Astrocyte (in vitro differentiated cells and primary cell): Measurements from ENCODE around the gene DSG2.
"Not testable (repeated sequence)": the region's sequence is repeated elsewhere in the genome, so short reads cannot be mapped to it uniquely, and the experiment has no call there.

Experiments
- EZH2 ChIP-seq: IDR thresholded peaks from 2 replicates; pipeline ENCODE4 v1.6.1; 2012; ENCODE audit warnings: mild to moderate bottlenecking, low read length, inconsistent platforms; ENCODE audit not compliant: insufficient read depth
- TF ChIP-seq, protein P1 (sequence below): IDR thresholded peaks from 2 replicates; pipeline ENCODE4 v1.5.1; 2011; ENCODE audit warnings: low read depth, mild to moderate bottlenecking, inconsistent platforms, low read length, moderate library complexity; ENCODE audit not compliant: insufficient read depth

DNA sequence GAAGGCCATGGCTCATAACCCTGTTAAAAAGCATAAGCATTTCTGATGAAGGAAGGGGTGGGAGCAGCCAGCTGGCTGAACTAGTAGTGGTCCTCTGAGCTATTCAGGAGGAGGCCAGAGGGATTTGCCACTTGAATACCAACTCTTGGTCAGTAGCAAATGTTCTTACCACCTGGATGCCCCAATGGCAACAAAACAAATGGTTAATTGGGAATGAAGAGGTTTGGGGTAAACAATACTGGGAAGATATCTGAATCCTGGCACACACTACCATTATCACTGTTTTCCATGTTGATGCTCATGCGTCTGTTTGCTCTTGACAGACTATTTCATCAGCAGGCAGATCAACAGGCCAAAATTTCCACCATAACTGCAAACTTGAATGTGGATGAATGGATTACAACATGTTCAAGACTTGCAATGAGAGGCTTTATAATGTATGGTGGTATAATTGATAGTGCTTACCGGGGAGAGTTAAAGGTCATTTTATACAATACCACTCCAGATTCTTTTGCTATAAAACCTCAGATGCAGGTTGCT lies 3.2 kb upstream of the DSG2 start:
- TF ChIP-seq, protein P1, sequence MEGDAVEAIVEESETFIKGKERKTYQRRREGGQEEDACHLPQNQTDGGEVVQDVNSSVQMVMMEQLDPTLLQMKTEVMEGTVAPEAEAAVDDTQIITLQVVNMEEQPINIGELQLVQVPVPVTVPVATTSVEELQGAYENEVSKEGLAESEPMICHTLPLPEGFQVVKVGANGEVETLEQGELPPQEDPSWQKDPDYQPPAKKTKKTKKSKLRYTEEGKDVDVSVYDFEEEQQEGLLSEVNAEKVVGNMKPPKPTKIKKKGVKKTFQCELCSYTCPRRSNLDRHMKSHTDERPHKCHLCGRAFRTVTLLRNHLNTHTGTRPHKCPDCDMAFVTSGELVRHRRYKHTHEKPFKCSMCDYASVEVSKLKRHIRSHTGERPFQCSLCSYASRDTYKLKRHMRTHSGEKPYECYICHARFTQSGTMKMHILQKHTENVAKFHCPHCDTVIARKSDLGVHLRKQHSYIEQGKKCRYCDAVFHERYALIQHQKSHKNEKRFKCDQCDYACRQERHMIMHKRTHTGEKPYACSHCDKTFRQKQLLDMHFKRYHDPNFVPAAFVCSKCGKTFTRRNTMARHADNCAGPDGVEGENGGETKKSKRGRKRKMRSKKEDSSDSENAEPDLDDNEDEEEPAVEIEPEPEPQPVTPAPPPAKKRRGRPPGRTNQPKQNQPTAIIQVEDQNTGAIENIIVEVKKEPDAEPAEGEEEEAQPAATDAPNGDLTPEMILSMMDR = not testable (repeated sequence)
- not testable (repeated sequence) for TF ChIP-seq EZH2
